CD4-positive, alpha-beta T cell (primary cell): ENCODE measurements around the gene E2F3. TPM values are rescaled to one million over a fixed set of nuclear protein-coding genes. Genes with fewer than 3 reads are reported as not detected.

ENCODE experiments used
- ATAC-seq: fragments of 200-7000 bp; cut with Tn5 transposase; one replicate; pipeline ENCODE4 v1.10.0; 2022; ENCODE audit warnings: mild to moderate bottlenecking; ENCODE audit not compliant: poor library complexity
- CTCF ChIA-PET: fragments of 350-600 bp; sonication (Branson Sonifier 250); formaldehyde crosslinking; loops from one replicate; lab custom pipeline; 2021; ENCODE audit warnings: antibody characterized with exemption, inconsistent platforms; lab: Charles Lee
- POLR2A ChIA-PET: fragments of 350-600 bp; sonication (Branson Sonifier 250); formaldehyde crosslinking; loops from one replicate; lab custom pipeline; 2021; ENCODE audit warnings: antibody characterized with exemption, inconsistent platforms; lab: Charles Lee
- DNase-seq, 14 experiments: peaks; one replicate each; pipeline ENCODE4 v3.0.0-alpha.2; 2013 to 2020; ENCODE audit warnings: mixed read lengths in 2 of 14
- H3K27ac ChIP-seq, 2 donors: one replicate each; pipeline versions ENCODE4 v1.5.1 to v1.7.0; 2013; ENCODE audit warnings: low read length in 2 of 2, low read depth in 1 of 2, mild to moderate bottlenecking in 1 of 2
- H3K27me3 ChIP-seq, 2 experiments: 1 replicate in 1 of 2; 2 replicates in 1 of 2; pipeline versions ENCODE4 v1.6.1 to v1.7.0; 2013; ENCODE audit warnings: low read length in 2 of 2, control low read depth in 1 of 2, mild to moderate bottlenecking in 1 of 2, moderate library complexity in 1 of 2; ENCODE audit not compliant: insufficient read depth in 2 of 2, control insufficient read depth in 1 of 2
- H3K36me3 ChIP-seq: one replicate; pipeline ENCODE4 v1.6.1; 2013; ENCODE audit warnings: low read length, control low read depth; ENCODE audit not compliant: insufficient read depth
- H3K4me1 ChIP-seq: one replicate; pipeline ENCODE4 v1.6.1; 2013; ENCODE audit warnings: low read length, control low read depth; ENCODE audit not compliant: insufficient read depth
- H3K4me3 ChIP-seq: one replicate; pipeline ENCODE4 v1.5.1; 2013; ENCODE audit warnings: mild to moderate bottlenecking, low read length, moderate library complexity
- H3K9me3 ChIP-seq, 2 experiments: 1 replicate in 1 of 2; 2 replicates in 1 of 2; pipeline versions ENCODE4 v1.6.1 to v1.7.0; 2013; ENCODE audit warnings: low read length in 2 of 2, mild to moderate bottlenecking in 2 of 2, control low read depth in 1 of 2, moderate library complexity in 1 of 2; ENCODE audit not compliant: control insufficient read depth in 1 of 2, insufficient read depth in 1 of 2
- H3K27ac Mint-ChIP-seq: one replicate; pipeline ENCODE4 v1.8.0; 2020; ENCODE audit warnings: mixed read lengths
- H3K27me3 Mint-ChIP-seq: one replicate; pipeline ENCODE4 v1.8.0; 2021; ENCODE audit warnings: mixed read lengths
- H3K36me3 Mint-ChIP-seq: one replicate; pipeline ENCODE4 v1.8.0; 2021; ENCODE audit warnings: low read depth, mixed read lengths
- H3K4me1 Mint-ChIP-seq: one replicate; pipeline ENCODE4 v1.8.0; 2021; ENCODE audit warnings: low read depth, mixed read lengths
- H3K4me3 Mint-ChIP-seq: one replicate; pipeline ENCODE4 v1.8.0; 2020; ENCODE audit warnings: mild to moderate bottlenecking, mixed read lengths
- H3K9me3 Mint-ChIP-seq: one replicate; pipeline ENCODE4 v1.8.0; 2020; ENCODE audit warnings: mixed read lengths
- intact Hi-C, 2 experiments: fragments of 100-400 bp; cut with DNase I in 1 of 2; cut with micrococcal nuclease in 1 of 2; formaldehyde crosslinking; loops; one replicate each; pipeline versions ENCODE4 v1.15.1 to v1.9.0; 2023 to 2025; cut with DNase I, micrococcal nuclease
- total RNA-seq, 174 experiments: library from RNA in 2 of 174; stranded (reverse) in 2 of 174; gene quantifications; one replicate each; pipeline ENCODE4 v1.2.3 and lab custom pipeline; 2021 to 2026
- TF ChIP-seq, protein P1 (sequence below): fragments of 200-600 bp; IDR thresholded peaks from one replicate; pipeline ENCODE4 v1.8.0; 2022; ENCODE audit warnings: antibody characterized with exemption, mild to moderate bottlenecking

The E2F3 gene
- total RNA-seq, 2 experiments from 2014 or later, result 2.7 to 2.9 TPM

DNA sequence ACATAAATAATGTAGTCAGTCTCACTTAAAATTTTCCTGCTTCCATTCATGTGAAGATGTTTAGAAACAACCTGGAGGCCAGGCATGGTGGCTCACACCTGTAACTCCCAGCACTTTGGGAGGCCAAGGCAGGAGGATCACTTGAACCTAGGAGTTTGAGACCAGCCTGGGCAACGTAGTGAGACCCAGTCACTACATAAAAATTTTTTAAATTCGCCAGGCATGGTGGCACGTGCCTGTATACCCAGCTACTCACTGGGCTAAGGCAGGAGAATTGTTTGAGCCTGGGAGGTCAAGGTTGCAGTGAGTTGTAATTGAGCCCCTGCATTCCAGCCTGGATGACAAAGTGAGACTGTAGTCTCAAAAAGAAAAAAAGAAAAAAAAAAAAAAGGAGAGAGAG, 47.3 kb upstream of the E2F3 start:
- CTCF ChIA-PET, result no interaction called here
- Mint-ChIP-seq H3K36me3 (no peaks in the 10 kb centered on the region), H3K4me1 (no peaks in the 10 kb centered on the region), H3K27me3 (no peaks in the 10 kb centered on the region), H3K4me3 (no peak overlapping the region), H3K27ac (no peak overlapping the region), H3K9me3 (peaks cover 6% of the 10 kb centered on the region)
- DNase-seq (no peak), ATAC-seq (no peak)
- H3K9me3 ChIP-seq, result peaks cover 9 to 10% of the 10 kb centered on the region in 2 experiments
- no peak overlapping the region for H3K27ac ChIP-seq
- POLR2A ChIA-PET, result no interaction called here
- H3K4me3 ChIP-seq, result no peak overlapping the region
- intact Hi-C loops, result no loop called here
- no peaks in the 10 kb centered on the region for H3K36me3 ChIP-seq
- H3K27me3 ChIP-seq, result no peaks in the 10 kb centered on the region
- no peaks in the 10 kb centered on the region for H3K4me1 ChIP-seq
- TF ChIP-seq, protein P1, sequence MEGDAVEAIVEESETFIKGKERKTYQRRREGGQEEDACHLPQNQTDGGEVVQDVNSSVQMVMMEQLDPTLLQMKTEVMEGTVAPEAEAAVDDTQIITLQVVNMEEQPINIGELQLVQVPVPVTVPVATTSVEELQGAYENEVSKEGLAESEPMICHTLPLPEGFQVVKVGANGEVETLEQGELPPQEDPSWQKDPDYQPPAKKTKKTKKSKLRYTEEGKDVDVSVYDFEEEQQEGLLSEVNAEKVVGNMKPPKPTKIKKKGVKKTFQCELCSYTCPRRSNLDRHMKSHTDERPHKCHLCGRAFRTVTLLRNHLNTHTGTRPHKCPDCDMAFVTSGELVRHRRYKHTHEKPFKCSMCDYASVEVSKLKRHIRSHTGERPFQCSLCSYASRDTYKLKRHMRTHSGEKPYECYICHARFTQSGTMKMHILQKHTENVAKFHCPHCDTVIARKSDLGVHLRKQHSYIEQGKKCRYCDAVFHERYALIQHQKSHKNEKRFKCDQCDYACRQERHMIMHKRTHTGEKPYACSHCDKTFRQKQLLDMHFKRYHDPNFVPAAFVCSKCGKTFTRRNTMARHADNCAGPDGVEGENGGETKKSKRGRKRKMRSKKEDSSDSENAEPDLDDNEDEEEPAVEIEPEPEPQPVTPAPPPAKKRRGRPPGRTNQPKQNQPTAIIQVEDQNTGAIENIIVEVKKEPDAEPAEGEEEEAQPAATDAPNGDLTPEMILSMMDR, result no peak

DNA sequence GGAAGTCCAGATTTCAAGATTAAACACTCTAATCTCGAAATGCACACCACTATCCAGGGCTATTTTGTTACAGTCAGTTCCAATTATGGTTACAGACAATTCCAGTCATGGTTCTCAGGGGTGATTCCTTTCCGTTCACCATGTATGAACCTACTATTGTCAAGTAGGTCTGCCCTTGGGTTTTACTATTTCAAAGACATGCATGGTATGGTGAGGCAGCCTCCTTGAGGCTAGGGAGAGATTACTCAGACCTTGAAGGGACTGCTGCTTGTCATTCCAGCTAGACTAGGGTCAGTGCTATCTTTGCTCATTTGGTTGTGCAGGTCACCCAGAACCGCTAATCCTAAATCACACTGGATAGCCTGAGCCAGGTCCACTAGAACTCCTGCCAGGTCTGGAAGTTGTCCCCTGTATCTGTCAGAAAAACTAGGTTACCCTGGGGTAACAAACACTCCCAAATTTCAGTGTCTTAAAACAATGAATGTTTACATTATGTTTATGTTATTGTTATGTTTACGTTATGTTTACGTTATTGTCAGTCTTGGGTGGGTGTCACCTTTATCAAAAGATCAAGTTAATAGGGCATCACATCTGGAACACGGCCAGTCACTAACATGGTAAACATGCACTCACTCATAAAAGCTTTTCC, 41.1 kb upstream of the E2F3 start:
- DNase-seq, result no peak
- CTCF ChIA-PET, result no interaction called here
- POLR2A ChIA-PET, result no interaction called here
- H3K9me3 ChIP-seq, result peaks cover 0 to 4% of the 10 kb centered on the region in 2 experiments
- H3K27ac Mint-ChIP-seq, result no peak overlapping the region
- H3K27me3 ChIP-seq, result no peaks in the 10 kb centered on the region
- no peak overlapping the region for H3K27ac ChIP-seq
- TF ChIP-seq, protein P1, result no peak
- no peaks in the 10 kb centered on the region for H3K36me3 Mint-ChIP-seq
- H3K4me1 ChIP-seq, result peaks cover 7% of the 10 kb centered on the region
- intact Hi-C loops, result loop anchor here in 1 of 2 experiments (5.0 kb wide), 1 partner anchor 38 kb away; no protein-coding TSS in a partner anchor
- H3K4me3 ChIP-seq, result no peak overlapping the region
- no peak for ATAC-seq
- no peaks in the 10 kb centered on the region for H3K36me3 ChIP-seq
- peaks cover 4% of the 10 kb centered on the region for H3K9me3 Mint-ChIP-seq
- no peaks in the 10 kb centered on the region for H3K27me3 Mint-ChIP-seq
- peaks cover 8% of the 10 kb centered on the region for H3K4me1 Mint-ChIP-seq
- no peak overlapping the region for H3K4me3 Mint-ChIP-seq

DNA sequence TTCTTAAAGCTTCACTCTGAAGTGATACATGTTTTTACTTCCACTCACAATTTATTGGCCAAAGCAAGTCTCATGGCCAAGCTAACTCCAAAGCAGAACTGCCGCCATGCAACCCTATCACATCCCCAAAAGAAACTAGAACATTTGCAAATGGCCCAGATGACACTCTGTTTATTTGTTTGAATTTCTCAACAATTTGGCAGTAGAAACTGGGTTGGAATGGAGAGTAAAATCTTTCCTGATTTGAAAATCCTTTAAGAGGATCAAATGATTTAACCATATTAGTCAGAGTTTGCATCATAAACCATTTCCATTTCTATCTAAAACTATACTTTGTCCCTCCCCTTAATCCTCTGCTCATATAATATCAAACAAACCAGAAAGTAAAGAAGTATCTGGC, 39.1 kb upstream of the E2F3 start:
- DNase-seq (no peak), ATAC-seq (no peak)
- Histone ChIP-seq H3K4me3 (no peak overlapping the region), H3K27me3 (no peaks in the 10 kb centered on the region), H3K4me1 (peaks cover 26% of the 10 kb centered on the region), H3K36me3 (no peaks in the 10 kb centered on the region), H3K9me3 (peaks cover 0 to 4% of the 10 kb centered on the region in 2 experiments), H3K27ac (no peak overlapping the region)
- H3K27me3 Mint-ChIP-seq, result no peaks in the 10 kb centered on the region
- no peaks in the 10 kb centered on the region for H3K36me3 Mint-ChIP-seq
- ChIA-PET CTCF (no interaction called here), POLR2A (interaction anchor here (2.0 kb wide), 1 partner anchor 43 kb away, joined by 4 read pairs; no protein-coding TSS in a partner anchor)
- H3K9me3 Mint-ChIP-seq, result peaks cover 4% of the 10 kb centered on the region
- H3K4me3 Mint-ChIP-seq, result no peak overlapping the region
- TF ChIP-seq, protein P1, result no peak
- intact Hi-C loops, result loop anchor here in 1 of 2 experiments (5.0 kb wide), 1 partner anchor 40 kb away; no protein-coding TSS in a partner anchor
- no peak overlapping the region for H3K27ac Mint-ChIP-seq
- H3K4me1 Mint-ChIP-seq, result peaks cover 28% of the 10 kb centered on the region
